ENCODE measurements around the gene CTNNA1.

Gene CTNNA1

GRCh38 chr5:138815529-138815928 lies 62.3 kb downstream of the CTNNA1 start:
- Histone ChIP-seq H3K4me1 (ENCODE audit: insufficient read depth, low read length, poor library complexity, severe bottlenecking) (no peaks in the 10 kb centered on the region), H3K9me3 (ENCODE audit: insufficient read depth, low read depth, low read length) (no peaks in the 10 kb centered on the region), H3K79me2 (ENCODE audit: insufficient read depth, low read length) (no peaks in the 10 kb centered on the region), H3K9me2 (replicated peaks; ENCODE audit: low read depth, low read length) (no peaks in the 10 kb centered on the region), H3K27me3 (ENCODE audit: insufficient read depth, low read length, poor library complexity, severe bottlenecking) (no peaks in the 10 kb centered on the region), H3F3A (ENCODE audit: low read depth) (no peaks in the 10 kb centered on the region), H3K36me3 (ENCODE audit: insufficient read depth, low read length) (peaks cover 14% of the 10 kb centered on the region; the same call in 1 of the 2 replicates), H3K4me2 (ENCODE audit: low read depth, low read length, poor library complexity, severe bottlenecking) (no peak overlapping the region), H4K20me1 (ENCODE audit: insufficient read depth, low read length, poor library complexity, severe bottlenecking) (no peaks in the 10 kb centered on the region), H2AFZ (ENCODE audit: low read length) (no peak overlapping the region), H3K4me3 (ENCODE audit: low read length, poor library complexity, severe bottlenecking) (no peak overlapping the region), H3K9ac (ENCODE audit: low read depth, low read length, poor library complexity, severe bottlenecking) (no peak overlapping the region)
- TF ChIP-seq EZH2phosphoT487 (IDR thresholded peaks at IDR 0.05; ENCODE audit: borderline replicate concordance), result no peak
- TF ChIP-seq, protein P1, sequence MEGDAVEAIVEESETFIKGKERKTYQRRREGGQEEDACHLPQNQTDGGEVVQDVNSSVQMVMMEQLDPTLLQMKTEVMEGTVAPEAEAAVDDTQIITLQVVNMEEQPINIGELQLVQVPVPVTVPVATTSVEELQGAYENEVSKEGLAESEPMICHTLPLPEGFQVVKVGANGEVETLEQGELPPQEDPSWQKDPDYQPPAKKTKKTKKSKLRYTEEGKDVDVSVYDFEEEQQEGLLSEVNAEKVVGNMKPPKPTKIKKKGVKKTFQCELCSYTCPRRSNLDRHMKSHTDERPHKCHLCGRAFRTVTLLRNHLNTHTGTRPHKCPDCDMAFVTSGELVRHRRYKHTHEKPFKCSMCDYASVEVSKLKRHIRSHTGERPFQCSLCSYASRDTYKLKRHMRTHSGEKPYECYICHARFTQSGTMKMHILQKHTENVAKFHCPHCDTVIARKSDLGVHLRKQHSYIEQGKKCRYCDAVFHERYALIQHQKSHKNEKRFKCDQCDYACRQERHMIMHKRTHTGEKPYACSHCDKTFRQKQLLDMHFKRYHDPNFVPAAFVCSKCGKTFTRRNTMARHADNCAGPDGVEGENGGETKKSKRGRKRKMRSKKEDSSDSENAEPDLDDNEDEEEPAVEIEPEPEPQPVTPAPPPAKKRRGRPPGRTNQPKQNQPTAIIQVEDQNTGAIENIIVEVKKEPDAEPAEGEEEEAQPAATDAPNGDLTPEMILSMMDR (conservative IDR thresholded peaks at IDR 0.05; ENCODE audit: low read length), result no peak

GRCh38 chr5:138817241-138817640 lies 64.0 kb downstream of the CTNNA1 start:
- H3K36me3 ChIP-seq (ENCODE audit: insufficient read depth, low read length), result peaks cover 9% of the 10 kb centered on the region; the same call in 1 of the 2 replicates

DNA sequence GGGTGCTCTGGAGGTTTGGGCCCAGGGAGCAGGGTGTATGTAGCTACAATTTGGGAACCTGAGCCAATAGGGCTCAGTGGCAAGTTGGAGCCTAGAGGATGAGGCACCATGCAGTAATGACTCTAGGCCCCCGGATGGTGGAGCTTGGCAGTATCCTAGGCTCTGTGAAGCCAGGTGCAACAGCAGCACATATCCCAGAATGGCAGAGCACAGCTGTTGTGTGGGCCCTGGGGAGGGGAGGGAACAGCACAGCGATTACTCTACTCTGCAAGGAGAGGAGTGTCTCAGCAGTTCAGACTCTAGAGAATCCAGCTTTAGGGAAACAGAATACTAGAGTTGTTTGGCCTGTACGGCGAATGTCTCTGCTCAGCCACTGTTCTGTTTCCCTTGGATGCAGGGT lies 65.9 kb downstream of the CTNNA1 start:
- no peak overlapping the region for H2AFZ ChIP-seq (ENCODE audit: low read length)
- no peaks in the 10 kb centered on the region for H3K9me2 ChIP-seq (replicated peaks; ENCODE audit: low read depth, low read length)
- peaks cover 3% of the 10 kb centered on the region; the same call in 1 of the 2 replicates for H3K36me3 ChIP-seq (ENCODE audit: insufficient read depth, low read length)
- H3K79me2 ChIP-seq (ENCODE audit: insufficient read depth, low read length), result no peaks in the 10 kb centered on the region
- no peaks in the 10 kb centered on the region for H3K27me3 ChIP-seq (ENCODE audit: insufficient read depth, low read length, poor library complexity, severe bottlenecking)
- TF ChIP-seq, protein P1 (conservative IDR thresholded peaks at IDR 0.05; ENCODE audit: low read length), result no peak
- no peak for TF ChIP-seq EZH2phosphoT487 (IDR thresholded peaks at IDR 0.05; ENCODE audit: borderline replicate concordance)
- no peak overlapping the region for H3K4me2 ChIP-seq (ENCODE audit: low read depth, low read length, poor library complexity, severe bottlenecking)
- no peak overlapping the region for H3K9ac ChIP-seq (ENCODE audit: low read depth, low read length, poor library complexity, severe bottlenecking)
- no peaks in the 10 kb centered on the region for H4K20me1 ChIP-seq (ENCODE audit: insufficient read depth, low read length, poor library complexity, severe bottlenecking)
- no peaks in the 10 kb centered on the region for H3K9me3 ChIP-seq (ENCODE audit: insufficient read depth, low read depth, low read length)
- H3K4me1 ChIP-seq (ENCODE audit: insufficient read depth, low read length, poor library complexity, severe bottlenecking), result no peaks in the 10 kb centered on the region
- H3F3A ChIP-seq (ENCODE audit: low read depth), result no peaks in the 10 kb centered on the region
- H3K4me3 ChIP-seq (ENCODE audit: low read length, poor library complexity, severe bottlenecking), result no peak overlapping the region

More at GRCh38 chr5:138817241-138817640, 64.0 kb downstream of the CTNNA1 start:
- no peak for TF ChIP-seq EZH2phosphoT487 (IDR thresholded peaks at IDR 0.05; ENCODE audit: borderline replicate concordance)
- TF ChIP-seq, protein P1 (conservative IDR thresholded peaks at IDR 0.05; ENCODE audit: low read length), result no peak
- Histone ChIP-seq H4K20me1 (ENCODE audit: insufficient read depth, low read length, poor library complexity, severe bottlenecking) (no peaks in the 10 kb centered on the region), H3K4me1 (ENCODE audit: insufficient read depth, low read length, poor library complexity, severe bottlenecking) (no peaks in the 10 kb centered on the region), H3K9ac (ENCODE audit: low read depth, low read length, poor library complexity, severe bottlenecking) (no peak overlapping the region), H3K9me3 (ENCODE audit: insufficient read depth, low read depth, low read length) (no peaks in the 10 kb centered on the region), H3F3A (ENCODE audit: low read depth) (no peaks in the 10 kb centered on the region), H3K9me2 (replicated peaks; ENCODE audit: low read depth, low read length) (no peaks in the 10 kb centered on the region), H3K4me3 (ENCODE audit: low read length, poor library complexity, severe bottlenecking) (no peak overlapping the region), H3K27me3 (ENCODE audit: insufficient read depth, low read length, poor library complexity, severe bottlenecking) (no peaks in the 10 kb centered on the region), H3K4me2 (ENCODE audit: low read depth, low read length, poor library complexity, severe bottlenecking) (no peak overlapping the region), H3K79me2 (ENCODE audit: insufficient read depth, low read length) (no peaks in the 10 kb centered on the region), H2AFZ (ENCODE audit: low read length) (no peak overlapping the region)
